DND-41 (cell line): ENCODE measurements around the gene TRPT1.

Source experiments
- ATAC-seq: fragments of 200-7000 bp; cut with Tn5 transposase; 3 replicates; pipeline ENCODE4 v1.9.1; 2021; ENCODE audit warnings: low read depth; ENCODE audit not compliant: insufficient read depth
- DNase-seq: peaks from one replicate; pipeline ENCODE4 v3.0.0-alpha.2; 2020
- H2AFZ ChIP-seq: 2 replicates; pipeline ENCODE4 v1.6.0; 2012; ENCODE audit warnings: low read depth, low read length
- H3K27ac ChIP-seq: 2 replicates; pipeline ENCODE4 v1.5.1; 2012; ENCODE audit warnings: low read length, inconsistent platforms
- H3K27me3 ChIP-seq: fragments of 200-600 bp; sonication (generic); 2 replicates; pipeline ENCODE4 v1.6.0; 2012; ENCODE audit warnings: low read length, mild to moderate bottlenecking, inconsistent platforms; ENCODE audit not compliant: insufficient read depth, poor library complexity
- H3K36me3 ChIP-seq: 2 replicates; pipeline ENCODE4 v1.5.1; 2012; ENCODE audit warnings: low read length, inconsistent platforms; ENCODE audit not compliant: insufficient read depth
- H3K4me1 ChIP-seq: 2 replicates; pipeline ENCODE4 v1.5.1; 2012; ENCODE audit warnings: mild to moderate bottlenecking, low read length; ENCODE audit not compliant: insufficient read depth
- H3K4me2 ChIP-seq: 2 replicates; pipeline ENCODE4 v1.6.0; 2012; ENCODE audit warnings: mild to moderate bottlenecking, moderate library complexity, low read length, inconsistent platforms; ENCODE audit not compliant: insufficient read depth
- H3K4me3 ChIP-seq, 2 experiments: fragments of 200-600 bp in 1 of 2; shearing (Covaris generic) in 1 of 2; 2 replicates each; pipeline ENCODE4 v1.5.1; 2012 to 2016; ENCODE audit warnings: inconsistent platforms in 2 of 2, low read length in 2 of 2, mild to moderate bottlenecking in 2 of 2, low read depth in 1 of 2, moderate library complexity in 1 of 2
- H3K79me2 ChIP-seq: 2 replicates; pipeline ENCODE4 v1.6.0; 2012; ENCODE audit warnings: low read length, inconsistent platforms; ENCODE audit not compliant: insufficient read depth
- H3K9ac ChIP-seq: 2 replicates; pipeline ENCODE4 v1.6.0; 2012; ENCODE audit warnings: low read depth, mild to moderate bottlenecking, inconsistent platforms, low read length, moderate library complexity
- H3K9me3 ChIP-seq: 2 replicates; pipeline ENCODE4 v1.5.1; 2012; ENCODE audit warnings: low read length, moderate library complexity, mild to moderate bottlenecking, inconsistent platforms; ENCODE audit not compliant: insufficient read depth, severe bottlenecking
- H4K20me1 ChIP-seq: 2 replicates; pipeline ENCODE4 v1.6.0; 2012; ENCODE audit warnings: low read length; ENCODE audit not compliant: insufficient read depth
- CTCF ChIP-seq: IDR thresholded peaks from 2 replicates; pipeline ENCODE4 v1.5.1; 2012; ENCODE audit warnings: borderline replicate concordance, low read length, moderate library complexity, mild to moderate bottlenecking; ENCODE audit not compliant: poor library complexity, severe bottlenecking; ENCODE audit errors: extremely low read depth
- EZH2 ChIP-seq: IDR thresholded peaks from 3 replicates; pipeline ENCODE4 v1.6.1; 2012; ENCODE audit warnings: borderline replicate concordance, low read depth, mild to moderate bottlenecking, moderate library complexity, low read length, inconsistent platforms; ENCODE audit not compliant: severe bottlenecking

The TRPT1 gene

GRCh38 chr11:64268893-64269539 lies 43.0 kb upstream of the TRPT1 start:
- peak; percentile 53 for DNase-seq

GRCh38 chr11:64268025-64268892 lies 42.3 kb upstream of the TRPT1 start:
- Histone ChIP-seq H3K4me2 (peak overlapping the region; percentile 99), H3K79me2 (peaks cover 26% of the 10 kb centered on the region), H3K9me3 (no peaks in the 10 kb centered on the region), H2AFZ (peak overlapping the region; percentile 71; the same call in 1 of the 2 replicates), H3K36me3 (peaks cover 17% of the 10 kb centered on the region; the same call in 1 of the 2 replicates), H3K4me1 (peaks cover 38% of the 10 kb centered on the region), H3K9ac (peak overlapping the region; percentile 95), H3K4me3 (peak overlapping the region; percentile 79 to 90; a peak in 3 of 4 replicates), H3K27ac (peak overlapping the region; percentile 90), H4K20me1 (no peaks in the 10 kb centered on the region), H3K27me3 (no peaks in the 10 kb centered on the region)
- no peak for TF ChIP-seq EZH2
- no peak for TF ChIP-seq CTCF
- no peak for DNase-seq
- no peak for ATAC-seq

More at GRCh38 chr11:64268893-64269539, 43.0 kb upstream of the TRPT1 start:
- no peaks in the 10 kb centered on the region for H3K9me3 ChIP-seq
- TF ChIP-seq EZH2 (no peak), CTCF (no peak)
- H3K4me3 ChIP-seq, result peak overlapping the region; percentile 79 to 90
- H4K20me1 ChIP-seq, result no peaks in the 10 kb centered on the region
- peaks cover 38% of the 10 kb centered on the region for H3K4me1 ChIP-seq
- peak; percentile 4 for ATAC-seq
- H3K9ac ChIP-seq, result peak overlapping the region; percentile 95
- H3K36me3 ChIP-seq, result peaks cover 13% of the 10 kb centered on the region; the same call in 1 of the 2 replicates
- H2AFZ ChIP-seq, result peak overlapping the region; percentile 71
- peak overlapping the region; percentile 90 for H3K27ac ChIP-seq
- H3K27me3 ChIP-seq, result no peaks in the 10 kb centered on the region
- peak overlapping the region; percentile 99 for H3K4me2 ChIP-seq
- peaks cover 28% of the 10 kb centered on the region for H3K79me2 ChIP-seq

- H3K9me3 ChIP-seq, result no peaks in the 10 kb centered on the region
- H3K4me3 ChIP-seq, result no peak overlapping the region
- H3K27me3 ChIP-seq, result no peaks in the 10 kb centered on the region
- ATAC-seq (no peak), DNase-seq (no peak)
- H3K4me2 ChIP-seq, result no peak overlapping the region
- H3K79me2 ChIP-seq, result peaks cover 23% of the 10 kb centered on the region
- H3K27ac ChIP-seq, result no peak overlapping the region
- H3K36me3 ChIP-seq, result peaks cover 25% of the 10 kb centered on the region; the same call in 1 of the 2 replicates
- peaks cover 33% of the 10 kb centered on the region for H3K4me1 ChIP-seq
- peak overlapping the region; percentile 95; the same call in 1 of the 2 replicates for H3K9ac ChIP-seq
- H4K20me1 ChIP-seq, result no peaks in the 10 kb centered on the region
- no peak overlapping the region for H2AFZ ChIP-seq
- TF ChIP-seq EZH2 (no peak), CTCF (no peak)
Measured at GRCh38 chr11:64267207-64267945, 41.4 kb upstream of the TRPT1 start.
